ENCODE results near the gene CCN5. TPM values are rescaled to one million over a fixed set of nuclear protein-coding genes. Genes with fewer than 3 reads are reported as not detected.

The CCN5 gene
- total and polyA plus RNA-seq, 2 of the 8 experiments (the other 6 are each of a cell fraction or from before 2014, with no cell fraction given): not detected

GRCh38 chr20:44703183-44703925, 11.8 kb upstream of the CCN5 start (continued):
- TF ChIP-seq, protein P1, sequence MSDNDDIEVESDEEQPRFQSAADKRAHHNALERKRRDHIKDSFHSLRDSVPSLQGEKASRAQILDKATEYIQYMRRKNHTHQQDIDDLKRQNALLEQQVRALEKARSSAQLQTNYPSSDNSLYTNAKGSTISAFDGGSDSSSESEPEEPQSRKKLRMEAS (IDR thresholded peaks at IDR 0.05): no peak
- TF ChIP-seq CHD1 (IDR thresholded peaks at IDR 0.05; ENCODE audit: low read depth, low read length) (no peak), GTF2F1 (IDR thresholded peaks at IDR 0.05; ENCODE audit: borderline replicate concordance, low read depth, low read length) (no peak), CTCF (IDR thresholded peaks at IDR 0.05; ENCODE audit: control extremely low read depth in 1 of 3, insufficient read depth in 1 of 3, low read depth in 1 of 3, low read length in 3 of 3) (no peak), JUN (IDR thresholded peaks at IDR 0.05; ENCODE audit: low read depth, low read length) (no peak), ASH2L (IDR thresholded peaks at IDR 0.05; ENCODE audit: low read length) (no peak)

Data from H1 (cell line).